A549 (cell line): ENCODE results near the gene NCAPH2.

Experiments
- CEBPB ChIP-seq, 2 experiments: fragments of >200 bp in 1 of 2; sonication (Bioruptor Twin) in 1 of 2; formaldehyde crosslinking in 1 of 2; IDR thresholded peaks; 2 replicates each; pipeline ENCODE4 v1.6.1; 2012 to 2016
- FOXS1 ChIP-seq: fragments of 250-450 bp; sonication (Bioruptor Pico); IDR thresholded peaks from 2 replicates; pipeline ENCODE4 v1.5.0; 2020; ENCODE audit warnings: mild to moderate bottlenecking, moderate library complexity
- JUNB ChIP-seq: fragments of >200 bp; sonication (Bioruptor Twin); formaldehyde crosslinking; IDR thresholded peaks from 2 replicates; pipeline ENCODE4 v1.6.1; 2016
- MAFK ChIP-seq: fragments of 450-650 bp; IDR thresholded peaks from 2 replicates; pipeline ENCODE4 v1.6.1; 2014; ENCODE audit not compliant: partially characterized antibody
- MYC ChIP-seq: IDR thresholded peaks from 2 replicates; pipeline ENCODE4 v1.6.1; 2012; ENCODE audit warnings: mild to moderate bottlenecking, inconsistent platforms, low read length, improper control_type of control experiment, borderline replicate concordance
- NR3C1 ChIP-seq: fragments of >200 bp; sonication (Bioruptor Twin); formaldehyde crosslinking; IDR thresholded peaks from 3 replicates; pipeline ENCODE4 v1.6.1; 2017
- PHF8 ChIP-seq: fragments of 200-600 bp; sonication (generic); IDR thresholded peaks from 2 replicates; pipeline ENCODE4 v1.6.1; 2016; ENCODE audit warnings: low read depth, mild to moderate bottlenecking, antibody characterized with exemption, moderate library complexity, borderline replicate concordance
- POLR2A ChIP-seq: IDR thresholded peaks from 2 replicates; pipeline ENCODE4 v1.6.1; 2012; ENCODE audit warnings: mild to moderate bottlenecking, low read length
- RAD21 ChIP-seq, 2 experiments: fragments of >200 bp in 1 of 2; sonication (Bioruptor Twin) in 1 of 2; formaldehyde crosslinking in 1 of 2; IDR thresholded peaks in 1 of 2; conservative IDR thresholded peaks in 1 of 2; 2 replicates in 1 of 2; 3 replicates in 1 of 2; pipeline ENCODE4 v1.6.1; 2012 to 2018; ENCODE audit warnings: inconsistent platforms in 1 of 2
- REST ChIP-seq: fragments of 200-600 bp; sonication (generic); IDR thresholded peaks from 2 replicates; pipeline ENCODE4 v1.6.1; 2016; ENCODE audit warnings: antibody characterized with exemption, mild to moderate bottlenecking, moderate library complexity
- ZFP36 ChIP-seq: fragments of 450-650 bp; IDR thresholded peaks from 2 replicates; pipeline ENCODE4 v1.6.1; 2014; ENCODE audit warnings: borderline replicate concordance; ENCODE audit not compliant: partially characterized antibody
- TF ChIP-seq, protein P1 (sequence below): IDR thresholded peaks from 2 replicates; pipeline ENCODE4 v1.6.1; 2012
- TF ChIP-seq, protein P2 (sequence below): fragments of >200 bp; sonication (Bioruptor Twin); formaldehyde crosslinking; IDR thresholded peaks from 3 replicates; pipeline ENCODE4 v1.5.1; 2016
- TF ChIP-seq, protein P3 (sequence below): fragments of >200 bp; sonication (Bioruptor Twin); formaldehyde crosslinking; IDR thresholded peaks from 2 replicates; pipeline ENCODE4 v1.6.1; 2016

GRCh38 chr22:50469377-50470305 is 38.4 kb upstream of the NCAPH2 start:
- TF ChIP-seq REST = no peak
- TF ChIP-seq, protein P1, sequence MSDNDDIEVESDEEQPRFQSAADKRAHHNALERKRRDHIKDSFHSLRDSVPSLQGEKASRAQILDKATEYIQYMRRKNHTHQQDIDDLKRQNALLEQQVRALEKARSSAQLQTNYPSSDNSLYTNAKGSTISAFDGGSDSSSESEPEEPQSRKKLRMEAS = no peak
- no peak for TF ChIP-seq CEBPB (IDR thresholded peaks at IDR 0.05)
- TF ChIP-seq, protein P2, sequence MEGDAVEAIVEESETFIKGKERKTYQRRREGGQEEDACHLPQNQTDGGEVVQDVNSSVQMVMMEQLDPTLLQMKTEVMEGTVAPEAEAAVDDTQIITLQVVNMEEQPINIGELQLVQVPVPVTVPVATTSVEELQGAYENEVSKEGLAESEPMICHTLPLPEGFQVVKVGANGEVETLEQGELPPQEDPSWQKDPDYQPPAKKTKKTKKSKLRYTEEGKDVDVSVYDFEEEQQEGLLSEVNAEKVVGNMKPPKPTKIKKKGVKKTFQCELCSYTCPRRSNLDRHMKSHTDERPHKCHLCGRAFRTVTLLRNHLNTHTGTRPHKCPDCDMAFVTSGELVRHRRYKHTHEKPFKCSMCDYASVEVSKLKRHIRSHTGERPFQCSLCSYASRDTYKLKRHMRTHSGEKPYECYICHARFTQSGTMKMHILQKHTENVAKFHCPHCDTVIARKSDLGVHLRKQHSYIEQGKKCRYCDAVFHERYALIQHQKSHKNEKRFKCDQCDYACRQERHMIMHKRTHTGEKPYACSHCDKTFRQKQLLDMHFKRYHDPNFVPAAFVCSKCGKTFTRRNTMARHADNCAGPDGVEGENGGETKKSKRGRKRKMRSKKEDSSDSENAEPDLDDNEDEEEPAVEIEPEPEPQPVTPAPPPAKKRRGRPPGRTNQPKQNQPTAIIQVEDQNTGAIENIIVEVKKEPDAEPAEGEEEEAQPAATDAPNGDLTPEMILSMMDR = no peak
- TF ChIP-seq NR3C1 = no peak
- no peak for TF ChIP-seq POLR2A
- no peak for TF ChIP-seq RAD21 (conservative IDR thresholded peaks at IDR 0.05 in 1 of 2, IDR thresholded peaks at IDR 0.05 in 1 of 2)
- TF ChIP-seq JUNB = no peak
- TF ChIP-seq MAFK = no peak
- TF ChIP-seq, protein P3, sequence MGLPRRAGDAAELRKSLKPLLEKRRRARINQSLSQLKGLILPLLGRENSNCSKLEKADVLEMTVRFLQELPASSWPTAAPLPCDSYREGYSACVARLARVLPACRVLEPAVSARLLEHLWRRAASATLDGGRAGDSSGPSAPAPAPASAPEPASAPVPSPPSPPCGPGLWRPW = no peak
- no peak for TF ChIP-seq ZFP36
- no peak for TF ChIP-seq MYC
- no peak for TF ChIP-seq FOXS1 (CRISPR knock-in tag)
- TF ChIP-seq PHF8 = no peak
